GM10248 (cell line): Measurements from ENCODE around the gene BRINP3.
"Not testable (repeated sequence)": the region's sequence is repeated elsewhere in the genome, so short reads cannot be mapped to it uniquely, and the experiment has no call there.

Source experiments
- CTCF ChIA-PET: fragments of 300-600 bp; sonication (Branson Sonifier 250); formaldehyde crosslinking; extraction: SDS; loops from one replicate; lab custom pipeline; 2021; ENCODE audit warnings: antibody characterized with exemption; lab: Yijun Ruan, JAX
- POLR2A ChIA-PET: fragments of 350-650 bp; sonication (Branson Sonifier 250); formaldehyde crosslinking; extraction: SDS; loops from one replicate; lab custom pipeline; 2020; ENCODE audit warnings: antibody characterized with exemption; lab: Yijun Ruan, JAX
- DNase-seq: peaks from one replicate; pipeline ENCODE4 v3.0.0; 2012; ENCODE audit errors: extremely low spot score
- CTCF ChIP-seq: IDR thresholded peaks from 2 replicates; pipeline ENCODE4 v1.5.1; 2012; ENCODE audit warnings: mild to moderate bottlenecking, low read depth; ENCODE audit errors: extremely low read depth, missing control alignments, control extremely low read depth

BRINP3 gene

DNA sequence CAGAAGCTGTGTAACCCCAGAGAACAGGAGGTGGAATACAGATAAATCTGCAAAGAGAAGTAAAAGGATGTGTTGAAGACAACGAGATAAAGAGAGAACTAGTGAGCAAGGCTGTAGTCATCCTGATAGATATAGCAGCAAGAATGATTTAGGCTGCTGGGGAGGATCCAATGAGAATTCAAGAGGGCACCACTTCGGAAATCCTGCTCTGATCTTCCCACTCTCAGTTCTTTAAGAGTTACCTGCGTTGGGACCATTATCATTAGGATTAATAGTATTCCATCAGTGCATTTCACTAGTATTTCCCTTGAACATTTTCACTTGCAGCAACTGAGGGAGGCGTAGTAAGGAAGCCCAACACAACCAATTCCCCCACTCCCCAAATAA is at the start of gene BRINP3:
TSS of gene BRINP3 (minus strand) at position 103 of the 387 bp plus-strand sequence.
- no peak for TF ChIP-seq CTCF
- CTCF ChIA-PET = no interaction called here
- DNase-seq = no peak
- POLR2A ChIA-PET = no interaction called here

DNA sequence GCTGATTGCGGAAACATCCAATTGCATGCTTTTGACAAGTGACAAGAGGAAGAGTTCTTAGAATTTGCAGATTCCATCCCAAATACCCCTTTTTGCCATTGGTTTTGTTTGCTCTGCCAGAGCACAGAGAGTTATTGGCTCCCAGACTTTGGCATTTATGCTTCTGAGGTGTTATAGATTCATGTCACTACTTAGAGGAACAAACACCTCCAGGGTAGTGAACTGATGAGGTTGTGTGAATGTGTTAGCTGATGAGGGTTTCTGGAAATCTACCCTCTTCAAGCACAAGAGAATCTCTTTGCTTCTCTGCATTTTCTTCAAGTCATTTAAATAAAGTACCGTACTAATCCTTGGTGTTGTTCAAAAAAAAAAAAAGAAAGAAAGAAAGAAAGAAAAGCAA is 33.9 kb upstream of the BRINP3 start:
- POLR2A ChIA-PET = no interaction called here
- CTCF ChIA-PET = no interaction called here
- no peak for DNase-seq
- TF ChIP-seq CTCF = no peak

DNA sequence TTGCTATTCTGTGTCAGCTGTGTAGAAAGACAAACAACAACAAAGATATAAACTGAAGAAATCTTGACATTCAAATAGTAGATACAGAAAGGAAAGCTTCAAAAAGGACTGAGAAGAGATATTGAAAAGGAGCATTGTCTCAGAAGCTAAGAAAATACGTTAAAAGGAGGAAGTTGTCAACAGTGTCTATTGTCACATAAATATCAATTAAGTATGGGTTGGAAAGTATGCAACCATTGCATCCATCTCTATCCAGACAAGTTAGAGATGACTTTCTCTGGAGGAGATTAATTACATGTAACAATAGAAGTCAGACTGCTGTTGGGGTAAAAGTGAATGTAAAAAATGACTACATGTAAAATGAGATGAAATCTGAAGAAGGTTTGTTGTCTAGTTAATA is 29.7 kb upstream of the BRINP3 start:
- ChIA-PET POLR2A (no interaction called here), CTCF (interaction anchor here (1.2 kb wide), 1 partner anchor 13 kb away, joined by 3 read pairs; no protein-coding TSS in a partner anchor)
- TF ChIP-seq CTCF = no peak
- no peak for DNase-seq

DNA sequence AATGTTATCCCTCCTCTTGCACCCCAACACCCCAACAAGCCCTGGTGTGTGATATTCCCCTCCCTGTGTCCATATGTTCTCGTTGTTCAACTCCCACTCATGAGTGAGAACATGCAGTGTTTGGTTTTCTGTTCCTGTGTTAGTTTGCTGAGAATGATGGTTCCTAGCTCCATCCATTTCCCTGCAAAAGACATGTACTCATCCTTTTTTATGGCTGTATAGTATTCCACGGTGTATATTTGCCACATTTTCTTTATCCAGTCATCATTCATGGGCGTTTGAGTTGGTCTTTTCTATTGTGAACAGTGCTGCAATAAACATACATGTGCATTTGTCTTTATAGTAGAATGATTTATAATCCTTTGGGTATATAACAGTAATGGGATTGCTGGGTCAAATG is 26.9 kb upstream of the BRINP3 start:
- POLR2A ChIA-PET, CTCF ChIA-PET, DNase-seq: not testable (repeated sequence)

DNA sequence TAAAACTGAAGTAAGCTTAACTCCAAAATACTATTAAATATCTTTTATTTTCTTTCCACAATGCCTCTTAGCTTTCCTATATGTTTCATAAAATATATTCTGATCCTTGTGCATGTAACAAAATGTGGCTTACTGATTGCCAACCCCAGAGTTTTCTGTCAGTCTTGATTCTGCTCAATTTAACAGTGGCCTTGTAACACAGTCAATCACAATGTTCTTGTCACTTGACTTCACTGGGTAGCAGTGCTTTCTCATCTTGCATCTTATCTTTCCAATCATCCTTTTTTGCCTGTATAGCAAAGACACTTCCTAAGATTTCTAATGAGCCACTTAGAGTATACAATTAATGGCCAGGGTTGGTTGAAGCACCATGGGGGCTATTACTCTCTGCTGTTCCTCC is 19.9 kb upstream of the BRINP3 start:
- no peak for DNase-seq
- ChIA-PET CTCF (no interaction called here), POLR2A (no interaction called here)
- TF ChIP-seq CTCF = no peak

- TF ChIP-seq CTCF = no peak
- ChIA-PET POLR2A (no interaction called here), CTCF (interaction anchor here (1.0 kb wide), 1 partner anchor 12 kb away, joined by 3 read pairs; no protein-coding TSS in a partner anchor)
- DNase-seq = no peak
These were observed 16.8 kb upstream of the BRINP3 start for GRCh38 chr1:190494451-190494850.

DNA sequence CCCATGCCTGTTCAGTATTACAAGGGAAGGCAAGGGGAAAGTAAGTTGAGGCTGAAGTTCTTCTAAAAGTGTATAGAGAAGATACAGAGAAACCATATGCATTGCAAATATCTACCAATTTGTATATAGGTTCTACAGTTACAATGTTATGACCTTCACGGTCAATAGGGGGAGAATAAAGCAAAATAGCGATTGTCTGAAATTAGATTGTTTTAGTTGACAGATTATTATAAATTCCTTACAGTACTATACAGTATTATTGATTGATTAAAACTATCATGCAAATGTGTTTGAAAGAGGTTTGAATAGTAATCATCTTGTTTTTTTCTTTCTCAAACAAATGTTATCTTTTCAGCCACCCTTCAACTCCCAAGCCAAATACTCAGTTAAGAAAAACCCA is 13.7 kb upstream of the BRINP3 start:
- ChIA-PET CTCF (no interaction called here), POLR2A (no interaction called here)

More for the DNA sequence above, 13.7 kb upstream of the BRINP3 start:
- TF ChIP-seq CTCF = no peak
- no peak for DNase-seq
